GM10266 (cell line): ENCODE measurements around the gene FBH1.
"Not testable (repeated sequence)": the region's sequence is repeated elsewhere in the genome, so short reads cannot be mapped to it uniquely, and the experiment has no call there.

Experiments
- DNase-seq: peaks from one replicate; pipeline ENCODE4 v3.0.0; 2012; ENCODE audit errors: extremely low spot score
- CTCF ChIP-seq: IDR thresholded peaks from 2 replicates; pipeline ENCODE4 v1.5.1; 2012; ENCODE audit warnings: mild to moderate bottlenecking, low read depth; ENCODE audit not compliant: control insufficient read depth, insufficient read depth; ENCODE audit errors: missing control alignments

The FBH1 gene

GRCh38 chr10:5943536-5943935, 53.5 kb downstream of the FBH1 start:
- DNase-seq = no peak
- TF ChIP-seq CTCF = no peak

- TF ChIP-seq CTCF = no peak
- DNase-seq = no peak
These were observed 54.5 kb downstream of the FBH1 start for GRCh38 chr10:5944389-5945189.

GRCh38 chr10:5945190-5945509, 55.1 kb downstream of the FBH1 start:
- DNase-seq = no peak
- no peak for TF ChIP-seq CTCF

GRCh38 chr10:5945561-5946418, 55.7 kb downstream of the FBH1 start:
- no peak for DNase-seq
- no peak for TF ChIP-seq CTCF

GRCh38 chr10:5946419-5946775, 56.4 kb downstream of the FBH1 start:
- not testable (repeated sequence) for DNase-seq

- no peak for TF ChIP-seq CTCF
- no peak for DNase-seq
These were observed 56.7 kb downstream of the FBH1 start for GRCh38 chr10:5946786-5947185.

- no peak for TF ChIP-seq CTCF
- DNase-seq = no peak
These were observed 57.6 kb downstream of the FBH1 start for GRCh38 chr10:5947471-5948207.
